Gastroesophageal sphincter (tissue), 4 donors: ENCODE results near the gene MLN. TPM values are rescaled to one million over a fixed set of nuclear protein-coding genes. Genes with fewer than 3 reads are reported as not detected.

Source experiments
- ATAC-seq: fragments of 150-250 bp; one replicate; pipeline ENCODE4 v1.9.1; 2016; ENCODE audit warnings: mild to moderate bottlenecking, moderate library complexity
- H3K27ac ChIP-seq, 4 donors: fragments of 200-600 bp; sonication (generic) in 3 of 4; 1 replicate in 3 of 4; 2 replicates in 1 of 4; pipeline ENCODE4 v1.5.1; 2016 to 2019
- H3K27me3 ChIP-seq: fragments of 200-600 bp; sonication (generic); one replicate; pipeline ENCODE4 v1.5.1; 2019
- H3K36me3 ChIP-seq, 2 donors: fragments of 200-600 bp; sonication (generic); one replicate each; pipeline ENCODE4 v1.5.1; 2019; ENCODE audit warnings: control low read depth in 1 of 2
- H3K4me1 ChIP-seq, 3 donors: fragments of 200-600 bp; sonication (generic); 1 replicate in 2 of 3; 2 replicates in 1 of 3; pipeline ENCODE4 v1.5.1; 2016 to 2019; ENCODE audit warnings: control low read depth in 2 of 3
- H3K4me3 ChIP-seq, 2 donors: fragments of 200-600 bp; sonication (generic); one replicate each; pipeline ENCODE4 v1.5.1; 2019; ENCODE audit warnings: mild to moderate bottlenecking in 1 of 2, moderate library complexity in 1 of 2
- H3K9me3 ChIP-seq, 3 donors: fragments of 200-600 bp; sonication (generic); one replicate each; pipeline ENCODE4 v1.5.1; 2017 to 2019; ENCODE audit warnings: control low read depth in 2 of 3
- EP300 ChIP-seq: sonication (generic); formaldehyde crosslinking; IDR thresholded peaks from one replicate; pipeline ENCODE4 v1.6.1; 2017; ENCODE audit warnings: antibody characterized with exemption, mild to moderate bottlenecking
- POLR2A ChIP-seq, 2 donors: fragments of 450-650 bp; IDR thresholded peaks; one replicate each; pipeline ENCODE4 v1.6.1; 2017; ENCODE audit warnings: antibody characterized with exemption in 2 of 2, mild to moderate bottlenecking in 2 of 2, moderate library complexity in 1 of 2
- POLR2AphosphoS5 ChIP-seq: sonication (generic); formaldehyde crosslinking; IDR thresholded peaks from one replicate; pipeline ENCODE4 v1.6.1; 2017; ENCODE audit warnings: antibody characterized with exemption
- WGBS, 2 donors: methylation state at CpG; one replicate each; pipeline ENCODE4 v1.1.5; 2018; ENCODE audit warnings: low coverage in 1 of 2; 5-methylcytosine and 5-hydroxymethylcytosine counted together
- total RNA-seq, 4 donors: library from RNA; depleted of rRNA; stranded (reverse); fragments of >200 nt; gene quantifications; one replicate each; pipeline ENCODE4 v1.1.0, GENCODE V29; 2016
- TF ChIP-seq, protein P1 (sequence below), 4 experiments: fragments of 200-600 bp in 2 of 4; fragments of 450-650 bp in 2 of 4; sonication (generic) in 1 of 4; IDR thresholded peaks; one replicate each; pipeline ENCODE4 v1.5.1; 2017 to 2019; ENCODE audit warnings: antibody characterized with exemption in 4 of 4, mild to moderate bottlenecking in 2 of 4, moderate library complexity in 2 of 4

MLN gene
- total RNA-seq, 4 donors from 2014 or later = not detected

DNA sequence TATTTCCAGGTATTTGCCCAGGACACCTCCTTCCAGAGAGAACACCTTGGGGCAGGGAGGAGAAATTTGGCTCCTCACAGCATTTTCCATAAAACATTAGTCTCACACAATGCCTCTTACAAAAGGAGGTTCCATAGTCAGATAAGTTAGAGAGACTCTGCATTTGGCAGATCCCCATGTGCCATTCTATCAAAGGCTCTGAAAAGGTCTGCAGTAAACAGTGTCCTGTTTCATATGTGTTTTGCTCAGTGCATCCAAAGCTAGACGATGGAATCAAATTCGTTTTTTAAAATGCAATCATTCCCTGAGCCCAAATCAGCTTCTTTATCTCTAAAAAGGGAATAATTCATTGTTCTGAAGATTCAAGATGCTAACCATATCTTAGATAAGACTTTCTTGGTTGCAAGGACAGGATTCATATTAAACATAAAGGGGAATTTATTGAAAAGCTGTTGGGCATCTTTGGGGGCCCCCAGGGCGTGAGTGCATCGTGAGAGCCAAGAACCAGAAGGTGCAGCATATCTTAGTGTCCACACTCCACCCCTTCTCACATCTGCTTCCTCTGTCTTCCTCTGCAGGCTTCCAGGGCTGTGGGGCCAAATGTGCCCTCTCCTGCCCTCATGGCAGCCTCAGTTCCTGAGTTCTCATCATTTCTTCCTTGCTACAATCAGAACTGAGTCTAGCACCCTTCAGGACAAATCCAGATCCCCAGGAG lies 41.4 kb upstream of the MLN start:
- H3K27me3 ChIP-seq = peaks cover 19% of the 10 kb centered on the region
- peaks cover 0 to 6% (median 0%) of the 10 kb centered on the region in 3 donors for H3K4me1 ChIP-seq
- no peak overlapping the region for H3K4me3 ChIP-seq
- no peaks in the 10 kb centered on the region for H3K36me3 ChIP-seq
- H3K9me3 ChIP-seq = no peaks in the 10 kb centered on the region
- no peak for ATAC-seq
- no peak overlapping the region for H3K27ac ChIP-seq
- TF ChIP-seq EP300 (no peak), POLR2A (IDR thresholded peaks at IDR 0.05) (no peak)
- TF ChIP-seq, protein P1, sequence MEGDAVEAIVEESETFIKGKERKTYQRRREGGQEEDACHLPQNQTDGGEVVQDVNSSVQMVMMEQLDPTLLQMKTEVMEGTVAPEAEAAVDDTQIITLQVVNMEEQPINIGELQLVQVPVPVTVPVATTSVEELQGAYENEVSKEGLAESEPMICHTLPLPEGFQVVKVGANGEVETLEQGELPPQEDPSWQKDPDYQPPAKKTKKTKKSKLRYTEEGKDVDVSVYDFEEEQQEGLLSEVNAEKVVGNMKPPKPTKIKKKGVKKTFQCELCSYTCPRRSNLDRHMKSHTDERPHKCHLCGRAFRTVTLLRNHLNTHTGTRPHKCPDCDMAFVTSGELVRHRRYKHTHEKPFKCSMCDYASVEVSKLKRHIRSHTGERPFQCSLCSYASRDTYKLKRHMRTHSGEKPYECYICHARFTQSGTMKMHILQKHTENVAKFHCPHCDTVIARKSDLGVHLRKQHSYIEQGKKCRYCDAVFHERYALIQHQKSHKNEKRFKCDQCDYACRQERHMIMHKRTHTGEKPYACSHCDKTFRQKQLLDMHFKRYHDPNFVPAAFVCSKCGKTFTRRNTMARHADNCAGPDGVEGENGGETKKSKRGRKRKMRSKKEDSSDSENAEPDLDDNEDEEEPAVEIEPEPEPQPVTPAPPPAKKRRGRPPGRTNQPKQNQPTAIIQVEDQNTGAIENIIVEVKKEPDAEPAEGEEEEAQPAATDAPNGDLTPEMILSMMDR (IDR thresholded peaks at IDR 0.05) = no peak
- 76 to 88% methylated on average over 4 of the region's 4 CpGs for WGBS, 2 donors

- 63 to 67% methylated on average over 14 to 17 of the region's 24 CpGs for WGBS, 2 donors
- no peak for TF ChIP-seq POLR2A (IDR thresholded peaks at IDR 0.05)
- TF ChIP-seq, protein P1 (IDR thresholded peaks at IDR 0.05) = no peak
- TF ChIP-seq EP300 = no peak
- TF ChIP-seq POLR2AphosphoS5 = no peak
- ATAC-seq = no peak
- Histone ChIP-seq H3K27ac (no peak overlapping the region), H3K4me1 (peaks cover 0 to 19% (median 0%) of the 10 kb centered on the region in 3 donors), H3K4me3 (no peak overlapping the region), H3K36me3 (no peaks in the 10 kb centered on the region), H3K27me3 (peaks cover 8% of the 10 kb centered on the region), H3K9me3 (no peaks in the 10 kb centered on the region)
Measured at GRCh38 chr6:33843131-33844121, 39.6 kb upstream of the MLN start.

- H3K9me3 ChIP-seq = peaks cover 0 to 7% (median 0%) of the 10 kb centered on the region in 3 donors
- peaks cover 22% of the 10 kb centered on the region for H3K27me3 ChIP-seq
- H3K4me3 ChIP-seq = no peak overlapping the region
- peaks cover 0 to 22% (median 0%) of the 10 kb centered on the region in 3 donors for H3K4me1 ChIP-seq
- TF ChIP-seq POLR2AphosphoS5 (no peak), EP300 (no peak), POLR2A (IDR thresholded peaks at IDR 0.05) (no peak)
- TF ChIP-seq, protein P1 (IDR thresholded peaks at IDR 0.05) = no peak
- WGBS, 2 donors = 100% methylated on average over 3 of the region's 4 CpGs; no CpG with 5 or more reads in 1 of the 2 donors
- no peaks in the 10 kb centered on the region for H3K36me3 ChIP-seq
- no peak for ATAC-seq
- no peak overlapping the region for H3K27ac ChIP-seq
Measured at GRCh38 chr6:33841868-33842267, 38.1 kb upstream of the MLN start.

DNA sequence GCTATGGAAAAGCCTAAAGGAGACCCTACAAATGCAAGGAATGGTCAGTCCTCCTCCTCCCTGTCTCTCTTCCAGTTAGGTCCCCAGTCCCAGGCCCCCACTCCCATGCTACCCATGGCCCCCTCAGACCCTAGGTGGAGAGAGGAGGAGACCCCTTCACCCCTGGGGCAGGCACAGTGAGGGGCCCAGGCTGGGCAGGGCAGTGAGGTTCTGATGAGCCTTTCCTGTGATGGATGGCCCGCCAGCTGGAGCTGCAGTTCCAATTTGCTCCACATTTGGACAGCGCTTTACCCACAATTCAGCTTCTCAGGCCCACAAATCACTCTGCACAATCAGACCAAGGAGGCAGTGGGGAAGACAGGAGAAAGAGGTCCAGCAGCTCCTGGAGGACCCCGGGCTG lies 37.3 kb upstream of the MLN start:
- Histone ChIP-seq H3K4me1 (peaks cover 0 to 22% (median 0%) of the 10 kb centered on the region in 3 donors), H3K9me3 (peaks cover 0 to 7% (median 0%) of the 10 kb centered on the region in 3 donors), H3K27ac (no peak overlapping the region), H3K27me3 (peaks cover 28% of the 10 kb centered on the region), H3K4me3 (no peak overlapping the region), H3K36me3 (no peaks in the 10 kb centered on the region)
- TF ChIP-seq POLR2AphosphoS5 (no peak), EP300 (no peak), POLR2A (IDR thresholded peaks at IDR 0.05) (no peak)
- TF ChIP-seq, protein P1 (IDR thresholded peaks at IDR 0.05) = no peak
- 80% methylated on average over 1 of the region's 3 CpGs; no CpG with 5 or more reads in 1 of the 2 donors for WGBS, 2 donors
- no peak for ATAC-seq
